Left ventricle myocardium inferior (tissue), 1 donor: ENCODE measurements around the gene MRPS34. TPM values are rescaled to one million over a fixed set of nuclear protein-coding genes. Genes with fewer than 3 reads are reported as not detected.

Source experiments
- DNase-seq: peaks from one replicate; pipeline ENCODE4 v3.0.0-alpha.2; 2020
- H3K27ac ChIP-seq: fragments of 200-600 bp; replicated peaks from 2 replicates; pipeline ENCODE4 v1.8.0; 2021
- H3K27me3 ChIP-seq: fragments of 200-600 bp; 2 replicates; pipeline ENCODE4 v1.8.0; 2021; ENCODE audit warnings: low read depth
- H3K36me3 ChIP-seq: fragments of 200-600 bp; 2 replicates; pipeline ENCODE4 v1.8.0; 2021
- H3K4me1 ChIP-seq: fragments of 200-600 bp; 2 replicates; pipeline ENCODE4 v1.8.0; 2021
- H3K4me3 ChIP-seq: fragments of 200-600 bp; 2 replicates; pipeline ENCODE4 v1.8.0; 2021; ENCODE audit warnings: mild to moderate bottlenecking, moderate library complexity
- H3K9me3 ChIP-seq: fragments of 200-600 bp; replicated peaks from 2 replicates; pipeline ENCODE4 v1.8.0; 2021
- intact Hi-C: fragments of 100-400 bp; cut with micrococcal nuclease; formaldehyde crosslinking; loops from one replicate; pipeline ENCODE4 v1.11.0; 2022
- total RNA-seq: library from RNA; stranded (reverse); fragmentation: NEBNext Ultra II Directional; extraction: Animal tissue kit (Norgen Biotek cat#: 25700); gene quantifications from one replicate; pipeline ENCODE4 v1.2.1, GENCODE V29; 2021
- TF ChIP-seq, protein P1 (sequence below): fragments of 200-600 bp; IDR thresholded peaks from 2 replicates; pipeline ENCODE4 v1.8.0; 2021; ENCODE audit warnings: antibody characterized with exemption, mild to moderate bottlenecking, borderline replicate concordance
- donor health status: DM: no; HTN: yes; CAD: no; lungs with severe emphysema.

Gene MRPS34
- total RNA-seq, 1 donor from 2014 or later = 78.0 TPM

GRCh38 chr16:1779234-1779701, 6.3 kb upstream of the MRPS34 start:
- Histone ChIP-seq H3K27me3 (no peaks in the 10 kb centered on the region), H3K4me1 (peaks cover 60% of the 10 kb centered on the region), H3K4me3 (no peak overlapping the region), H3K9me3 (no peaks in the 10 kb centered on the region), H3K36me3 (peaks cover 58% of the 10 kb centered on the region), H3K27ac (no peak overlapping the region)
- TF ChIP-seq, protein P1, sequence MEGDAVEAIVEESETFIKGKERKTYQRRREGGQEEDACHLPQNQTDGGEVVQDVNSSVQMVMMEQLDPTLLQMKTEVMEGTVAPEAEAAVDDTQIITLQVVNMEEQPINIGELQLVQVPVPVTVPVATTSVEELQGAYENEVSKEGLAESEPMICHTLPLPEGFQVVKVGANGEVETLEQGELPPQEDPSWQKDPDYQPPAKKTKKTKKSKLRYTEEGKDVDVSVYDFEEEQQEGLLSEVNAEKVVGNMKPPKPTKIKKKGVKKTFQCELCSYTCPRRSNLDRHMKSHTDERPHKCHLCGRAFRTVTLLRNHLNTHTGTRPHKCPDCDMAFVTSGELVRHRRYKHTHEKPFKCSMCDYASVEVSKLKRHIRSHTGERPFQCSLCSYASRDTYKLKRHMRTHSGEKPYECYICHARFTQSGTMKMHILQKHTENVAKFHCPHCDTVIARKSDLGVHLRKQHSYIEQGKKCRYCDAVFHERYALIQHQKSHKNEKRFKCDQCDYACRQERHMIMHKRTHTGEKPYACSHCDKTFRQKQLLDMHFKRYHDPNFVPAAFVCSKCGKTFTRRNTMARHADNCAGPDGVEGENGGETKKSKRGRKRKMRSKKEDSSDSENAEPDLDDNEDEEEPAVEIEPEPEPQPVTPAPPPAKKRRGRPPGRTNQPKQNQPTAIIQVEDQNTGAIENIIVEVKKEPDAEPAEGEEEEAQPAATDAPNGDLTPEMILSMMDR = no peak
- intact Hi-C loops = no loop called here
- DNase-seq = no peak

DNA sequence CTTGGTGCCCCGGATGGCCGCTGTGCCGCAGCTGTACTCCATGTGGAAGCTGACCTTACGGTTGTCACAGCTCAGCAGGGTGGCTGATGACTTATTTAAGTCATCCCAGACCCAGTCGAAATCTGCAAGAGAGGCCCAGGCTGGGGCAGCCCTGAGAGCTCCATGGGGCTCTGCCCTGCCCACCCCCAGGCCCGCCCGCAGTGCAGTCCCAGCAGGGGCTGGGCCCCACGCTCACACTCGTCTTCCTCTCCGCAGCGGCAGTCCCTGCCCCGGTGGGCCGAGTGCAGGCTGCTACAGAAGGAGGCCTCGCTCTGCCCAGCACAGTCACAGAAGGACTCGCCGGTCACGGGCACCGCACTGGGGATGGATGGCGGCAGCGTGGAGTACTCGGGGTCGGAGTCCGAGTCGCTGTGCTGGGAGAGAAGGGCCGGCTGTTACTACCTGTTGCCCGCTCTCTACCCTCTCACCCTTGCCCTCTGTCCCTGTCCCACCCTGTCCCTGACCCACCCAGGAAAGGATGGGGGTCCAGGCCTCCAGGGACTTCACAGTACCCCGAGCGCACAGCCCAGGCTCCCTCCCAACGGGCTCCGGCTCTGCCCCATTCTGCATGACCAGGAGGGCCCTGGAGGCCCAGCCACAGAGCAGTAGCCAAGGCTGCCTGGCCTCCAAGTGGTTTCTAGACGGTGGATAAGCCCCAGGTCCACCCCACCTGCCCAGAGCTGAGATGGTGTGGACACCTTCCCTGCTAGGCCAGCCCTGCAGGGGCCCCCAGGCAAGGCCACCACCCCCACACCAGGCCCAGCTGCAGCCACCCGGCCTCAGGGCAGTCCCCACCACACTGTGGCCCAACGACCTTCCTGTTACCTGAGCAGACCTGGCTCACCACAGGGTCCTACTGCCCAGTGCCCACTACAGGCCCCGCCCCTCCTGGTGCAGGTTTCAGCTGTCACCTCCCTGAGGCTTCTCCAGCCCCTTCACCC, 5.6 kb upstream of the MRPS34 start:
- Histone ChIP-seq H3K4me1 (peaks cover 60% of the 10 kb centered on the region), H3K27me3 (no peaks in the 10 kb centered on the region), H3K4me3 (no peak overlapping the region), H3K9me3 (no peaks in the 10 kb centered on the region), H3K27ac (no peak overlapping the region), H3K36me3 (peaks cover 58% of the 10 kb centered on the region)
- TF ChIP-seq, protein P1 = no peak
- no peak for DNase-seq
- intact Hi-C loops = no loop called here

DNA sequence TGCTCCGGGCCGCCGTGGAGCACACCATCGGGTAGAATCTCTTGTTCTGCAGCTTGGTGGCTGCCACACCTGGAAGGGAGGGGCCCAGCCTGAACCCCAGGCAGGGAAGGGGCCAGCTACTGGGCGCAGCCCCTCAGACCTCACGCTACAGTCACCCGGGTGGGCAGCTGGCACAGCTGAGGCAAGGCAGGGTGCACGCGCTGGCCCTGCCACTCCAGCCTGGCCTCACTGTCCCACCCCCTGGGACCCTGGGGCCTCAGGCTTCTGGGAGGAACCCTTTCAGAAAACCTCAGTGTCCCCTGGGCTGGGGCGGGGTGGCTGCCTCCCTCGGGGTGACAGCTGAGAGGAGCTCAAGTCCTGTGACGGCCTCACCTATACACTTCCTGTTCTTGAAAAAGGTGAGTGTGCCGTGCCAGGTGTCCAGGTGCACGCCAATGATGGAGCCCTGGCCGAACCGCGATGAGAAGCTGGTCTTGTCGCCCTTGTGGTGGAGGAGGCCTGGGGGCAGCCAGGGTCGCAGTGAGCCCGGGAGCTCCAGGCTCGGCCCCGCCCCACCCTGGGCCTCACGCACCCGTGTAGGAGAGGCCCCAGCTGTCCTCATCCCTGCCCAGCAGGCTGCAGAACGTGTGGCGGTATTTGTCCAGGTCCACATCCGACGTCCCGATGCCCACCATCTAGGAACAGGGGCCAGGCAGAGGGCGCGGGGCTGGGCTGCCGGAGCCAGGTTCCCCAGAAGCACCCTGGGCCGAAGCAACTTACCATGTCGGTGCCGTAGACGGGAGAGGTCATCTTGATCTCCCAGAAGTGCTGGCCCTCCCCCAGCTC, 4.7 kb upstream of the MRPS34 start:
- intact Hi-C loops = no loop called here
- Histone ChIP-seq H3K4me1 (peaks cover 62% of the 10 kb centered on the region), H3K27ac (no peak overlapping the region), H3K36me3 (peaks cover 58% of the 10 kb centered on the region), H3K27me3 (no peaks in the 10 kb centered on the region), H3K9me3 (no peaks in the 10 kb centered on the region), H3K4me3 (no peak overlapping the region)
- TF ChIP-seq, protein P1 = no peak
- no peak for DNase-seq

- peaks cover 58% of the 10 kb centered on the region for H3K36me3 ChIP-seq
- no peak overlapping the region for H3K4me3 ChIP-seq
- H3K27ac ChIP-seq = no peak overlapping the region
- H3K27me3 ChIP-seq = no peaks in the 10 kb centered on the region
- intact Hi-C loops = no loop called here
- no peaks in the 10 kb centered on the region for H3K9me3 ChIP-seq
- no peak for DNase-seq
- TF ChIP-seq, protein P1 = no peak
- peaks cover 65% of the 10 kb centered on the region for H3K4me1 ChIP-seq
Measured at GRCh38 chr16:1776991-1777374, 4.0 kb upstream of the MRPS34 start.

DNA sequence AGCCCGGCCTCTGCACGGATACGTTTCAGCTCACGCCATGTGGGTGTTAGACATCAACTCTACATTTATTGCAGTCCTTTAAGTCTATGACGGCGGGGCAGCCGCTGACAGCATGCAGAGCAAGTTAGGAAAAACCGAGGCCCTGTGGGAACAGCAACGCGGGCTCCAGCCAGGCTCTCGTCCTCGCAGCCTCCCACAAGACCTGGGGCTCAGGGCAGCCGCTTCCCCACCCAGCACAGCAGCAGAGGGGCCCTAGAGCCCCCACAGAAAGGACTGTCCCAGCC, 3.7 kb upstream of the MRPS34 start:
- Histone ChIP-seq H3K4me1 (peaks cover 65% of the 10 kb centered on the region), H3K27ac (no peak overlapping the region), H3K36me3 (peaks cover 58% of the 10 kb centered on the region), H3K9me3 (no peaks in the 10 kb centered on the region), H3K27me3 (no peaks in the 10 kb centered on the region), H3K4me3 (no peak overlapping the region)
- TF ChIP-seq, protein P1 = no peak
- no peak for DNase-seq
- intact Hi-C loops = no loop called here
